ENCODE measurements around the gene ZNF266. TPM values are rescaled to one million over a fixed set of nuclear protein-coding genes. Genes with fewer than 3 reads are reported as not detected.
A peak's percentile ranks its signal among the peaks of the same experiment; 100 is the strongest.

The ZNF266 gene
- total RNA-seq, 1 donor from 2014 or later: 25.8 TPM

DNA sequence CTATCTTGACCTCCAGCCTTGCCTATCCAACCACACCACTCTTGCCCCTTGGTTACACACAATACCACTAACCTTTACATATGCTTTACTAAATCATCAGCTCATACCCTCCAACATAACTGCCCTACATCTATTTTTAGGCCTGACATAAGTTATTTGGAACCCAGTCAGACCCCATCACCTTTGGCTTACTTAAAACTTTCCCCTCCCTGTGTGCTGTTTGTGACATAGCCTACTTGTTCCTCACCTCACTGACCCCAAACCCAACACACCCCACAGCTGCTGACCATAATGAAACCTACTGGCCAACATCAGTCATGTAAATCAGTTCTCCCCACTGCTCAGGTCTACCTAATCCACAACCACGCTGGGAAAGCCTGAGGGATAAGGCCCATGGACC is 4.9 kb downstream of the ZNF266 start:
- no peaks in the 10 kb centered on the region for H3K9me3 Mint-ChIP-seq
- no peaks in the 10 kb centered on the region for H3K27me3 Mint-ChIP-seq (ENCODE audit: low read depth)
- H3K4me3 Mint-ChIP-seq: peak overlapping the region; percentile 17
- H3K27ac Mint-ChIP-seq (ENCODE audit: unreplicated experiment): no peak overlapping the region
- H3K4me1 Mint-ChIP-seq: peaks cover 23% of the 10 kb centered on the region
- peaks cover 31% of the 10 kb centered on the region for H3K36me3 Mint-ChIP-seq (ENCODE audit: low read depth)
- TF ChIP-seq, protein P1, sequence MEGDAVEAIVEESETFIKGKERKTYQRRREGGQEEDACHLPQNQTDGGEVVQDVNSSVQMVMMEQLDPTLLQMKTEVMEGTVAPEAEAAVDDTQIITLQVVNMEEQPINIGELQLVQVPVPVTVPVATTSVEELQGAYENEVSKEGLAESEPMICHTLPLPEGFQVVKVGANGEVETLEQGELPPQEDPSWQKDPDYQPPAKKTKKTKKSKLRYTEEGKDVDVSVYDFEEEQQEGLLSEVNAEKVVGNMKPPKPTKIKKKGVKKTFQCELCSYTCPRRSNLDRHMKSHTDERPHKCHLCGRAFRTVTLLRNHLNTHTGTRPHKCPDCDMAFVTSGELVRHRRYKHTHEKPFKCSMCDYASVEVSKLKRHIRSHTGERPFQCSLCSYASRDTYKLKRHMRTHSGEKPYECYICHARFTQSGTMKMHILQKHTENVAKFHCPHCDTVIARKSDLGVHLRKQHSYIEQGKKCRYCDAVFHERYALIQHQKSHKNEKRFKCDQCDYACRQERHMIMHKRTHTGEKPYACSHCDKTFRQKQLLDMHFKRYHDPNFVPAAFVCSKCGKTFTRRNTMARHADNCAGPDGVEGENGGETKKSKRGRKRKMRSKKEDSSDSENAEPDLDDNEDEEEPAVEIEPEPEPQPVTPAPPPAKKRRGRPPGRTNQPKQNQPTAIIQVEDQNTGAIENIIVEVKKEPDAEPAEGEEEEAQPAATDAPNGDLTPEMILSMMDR (conservative IDR thresholded peaks at IDR 0.05): no peak
- DNase-seq (ENCODE audit: low read depth, low spot score): no peak

DNA sequence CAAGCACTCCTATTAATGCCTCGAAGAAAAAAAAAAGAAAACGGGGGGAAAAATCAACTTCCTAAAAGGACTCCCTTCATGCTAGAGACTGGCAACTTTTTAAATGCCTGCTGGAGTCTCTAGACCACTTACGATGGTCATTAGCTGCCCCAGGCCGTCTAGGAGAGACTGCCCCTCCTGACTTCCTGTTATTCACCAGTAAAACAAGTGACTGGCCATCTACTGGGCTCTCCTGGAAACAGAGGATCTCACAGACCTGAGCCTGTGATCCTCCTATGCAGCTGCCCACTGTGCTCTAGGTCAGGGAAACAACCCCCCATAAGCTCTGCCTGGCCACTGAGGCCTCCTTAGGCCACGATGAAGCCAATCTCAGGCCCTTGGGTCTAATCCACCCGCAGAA is 7.4 kb downstream of the ZNF266 start:
- H3K4me3 Mint-ChIP-seq: no peak overlapping the region
- H3K27ac Mint-ChIP-seq (ENCODE audit: unreplicated experiment): no peak overlapping the region
- DNase-seq (ENCODE audit: low read depth, low spot score): no peak
- peaks cover 6% of the 10 kb centered on the region for H3K4me1 Mint-ChIP-seq
- H3K27me3 Mint-ChIP-seq (ENCODE audit: low read depth): no peaks in the 10 kb centered on the region
- TF ChIP-seq, protein P1 (conservative IDR thresholded peaks at IDR 0.05): no peak
- peaks cover 46% of the 10 kb centered on the region for H3K36me3 Mint-ChIP-seq (ENCODE audit: low read depth)
- peaks cover 6% of the 10 kb centered on the region for H3K9me3 Mint-ChIP-seq

DNA sequence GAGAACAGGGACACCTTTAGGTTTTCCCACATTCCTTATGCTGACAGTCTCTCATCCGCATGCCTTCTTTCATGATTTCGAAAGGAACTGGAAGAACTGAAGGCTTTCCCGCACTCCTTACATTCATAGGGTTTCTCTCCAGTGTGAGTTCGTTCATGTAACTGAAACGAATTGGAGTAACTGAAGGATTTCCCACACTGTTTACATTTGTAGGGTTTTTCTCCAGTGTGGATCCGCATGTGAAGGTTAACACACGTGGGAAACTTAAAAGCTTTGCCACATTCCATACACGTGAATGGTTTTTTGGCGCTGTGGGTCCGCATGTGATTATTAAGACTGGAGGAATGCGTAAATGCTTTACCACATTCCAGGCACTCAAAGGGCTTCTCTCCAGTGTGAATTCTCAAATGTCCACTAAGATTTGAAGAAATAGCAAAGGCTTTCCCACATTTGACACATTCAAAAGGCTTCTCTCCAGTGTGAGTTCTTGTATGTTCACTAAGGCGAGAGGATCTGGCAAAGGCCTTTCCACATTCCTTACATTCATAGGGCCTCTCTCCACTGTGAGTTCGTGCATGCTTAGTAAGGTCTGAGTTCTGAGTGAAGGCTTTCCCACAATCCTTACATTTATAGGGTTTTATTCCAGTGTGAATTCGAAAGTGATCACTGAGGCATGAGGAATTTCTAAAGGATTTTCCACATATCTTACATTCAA is 22.0 kb downstream of the ZNF266 start:
- TF ChIP-seq, protein P1 (conservative IDR thresholded peaks at IDR 0.05): no peak
- Mint-ChIP-seq H3K9me3 (peaks cover 38% of the 10 kb centered on the region), H3K4me1 (no peaks in the 10 kb centered on the region), H3K4me3 (no peak overlapping the region), H3K36me3 (ENCODE audit: low read depth) (peaks cover 79% of the 10 kb centered on the region), H3K27me3 (ENCODE audit: low read depth) (no peaks in the 10 kb centered on the region), H3K27ac (ENCODE audit: unreplicated experiment) (no peak overlapping the region)
- no peak for DNase-seq (ENCODE audit: low read depth, low spot score)

DNA sequence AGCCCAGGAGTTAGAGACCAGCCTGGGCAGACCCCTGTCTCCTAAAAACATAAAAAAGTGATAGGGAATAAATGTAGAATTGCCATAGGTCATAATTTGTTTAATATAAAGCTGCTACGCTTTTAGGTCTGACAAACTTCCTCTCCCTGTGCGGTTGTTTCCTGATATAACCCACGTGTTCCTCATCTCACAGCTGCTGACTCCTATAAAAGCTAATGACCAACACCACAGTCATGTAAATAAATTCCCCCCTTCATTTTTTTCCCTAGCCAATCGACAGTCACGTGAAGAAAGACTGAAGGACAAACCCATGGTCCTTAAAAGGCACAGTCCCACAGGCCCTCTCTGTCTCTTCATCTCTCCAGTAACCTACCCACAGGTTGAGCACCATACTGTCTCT is 27.5 kb downstream of the ZNF266 start:
- peaks cover 35% of the 10 kb centered on the region for H3K36me3 Mint-ChIP-seq (ENCODE audit: low read depth)

DNA sequence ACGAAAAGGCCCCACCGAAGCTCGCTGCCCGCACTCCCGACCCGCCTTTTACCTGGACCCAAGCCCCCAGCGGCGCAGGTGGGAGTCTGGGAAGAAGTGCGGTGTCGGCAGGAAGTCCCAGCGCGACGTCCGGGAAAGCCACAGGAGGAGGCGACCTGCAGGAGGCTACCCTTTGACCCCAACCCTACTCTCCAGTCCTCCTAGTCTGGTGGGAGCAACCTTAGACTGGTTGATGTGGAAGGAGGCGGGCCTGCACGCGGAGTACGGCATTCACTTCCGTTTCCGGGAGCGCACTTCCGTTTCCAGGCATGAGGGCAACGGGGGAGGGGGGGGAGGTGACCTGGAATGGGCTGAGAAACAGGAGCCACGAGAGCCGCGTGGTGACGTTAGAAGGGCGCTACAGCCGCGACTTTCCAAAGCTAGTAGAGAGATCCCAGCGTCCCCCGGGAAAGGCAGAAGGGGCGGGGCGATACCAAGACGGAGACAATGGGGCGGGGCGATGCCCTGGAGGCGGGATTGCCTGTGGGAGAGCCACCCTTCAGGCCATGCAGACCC is 28.5 kb downstream of the ZNF266 start:
- peaks cover 22% of the 10 kb centered on the region for H3K9me3 Mint-ChIP-seq
- no peak overlapping the region for H3K4me3 Mint-ChIP-seq
- no peaks in the 10 kb centered on the region for H3K27me3 Mint-ChIP-seq (ENCODE audit: low read depth)
- H3K27ac Mint-ChIP-seq (ENCODE audit: unreplicated experiment): no peak overlapping the region
- no peak for DNase-seq (ENCODE audit: low read depth, low spot score)
- peaks cover 26% of the 10 kb centered on the region for H3K36me3 Mint-ChIP-seq (ENCODE audit: low read depth)
- TF ChIP-seq, protein P1 (conservative IDR thresholded peaks at IDR 0.05): no peak
- no peaks in the 10 kb centered on the region for H3K4me1 Mint-ChIP-seq

More for the DNA sequence above, 27.5 kb downstream of the ZNF266 start:
- peaks cover 24% of the 10 kb centered on the region for H3K9me3 Mint-ChIP-seq
- H3K4me1 Mint-ChIP-seq: no peaks in the 10 kb centered on the region
- no peak overlapping the region for H3K27ac Mint-ChIP-seq (ENCODE audit: unreplicated experiment)
- H3K4me3 Mint-ChIP-seq: no peak overlapping the region
- H3K27me3 Mint-ChIP-seq (ENCODE audit: low read depth): no peaks in the 10 kb centered on the region
- no peak for DNase-seq (ENCODE audit: low read depth, low spot score)
- TF ChIP-seq, protein P1 (conservative IDR thresholded peaks at IDR 0.05): no peak

Data from neural crest cell (in vitro differentiated cells).